LNCAP (cell line): ENCODE data around the gene CELF4.

Experiments
- TF ChIP-seq, protein P1 (sequence below): fragments of 450-650 bp; IDR thresholded peaks from 2 replicates; pipeline ENCODE4 v1.5.1; 2017; ENCODE audit warnings: mild to moderate bottlenecking

CELF4 gene

GRCh38 chr18:37395138-37395537 is 170.5 kb downstream of the CELF4 start:
- TF ChIP-seq, protein P1, sequence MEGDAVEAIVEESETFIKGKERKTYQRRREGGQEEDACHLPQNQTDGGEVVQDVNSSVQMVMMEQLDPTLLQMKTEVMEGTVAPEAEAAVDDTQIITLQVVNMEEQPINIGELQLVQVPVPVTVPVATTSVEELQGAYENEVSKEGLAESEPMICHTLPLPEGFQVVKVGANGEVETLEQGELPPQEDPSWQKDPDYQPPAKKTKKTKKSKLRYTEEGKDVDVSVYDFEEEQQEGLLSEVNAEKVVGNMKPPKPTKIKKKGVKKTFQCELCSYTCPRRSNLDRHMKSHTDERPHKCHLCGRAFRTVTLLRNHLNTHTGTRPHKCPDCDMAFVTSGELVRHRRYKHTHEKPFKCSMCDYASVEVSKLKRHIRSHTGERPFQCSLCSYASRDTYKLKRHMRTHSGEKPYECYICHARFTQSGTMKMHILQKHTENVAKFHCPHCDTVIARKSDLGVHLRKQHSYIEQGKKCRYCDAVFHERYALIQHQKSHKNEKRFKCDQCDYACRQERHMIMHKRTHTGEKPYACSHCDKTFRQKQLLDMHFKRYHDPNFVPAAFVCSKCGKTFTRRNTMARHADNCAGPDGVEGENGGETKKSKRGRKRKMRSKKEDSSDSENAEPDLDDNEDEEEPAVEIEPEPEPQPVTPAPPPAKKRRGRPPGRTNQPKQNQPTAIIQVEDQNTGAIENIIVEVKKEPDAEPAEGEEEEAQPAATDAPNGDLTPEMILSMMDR: no peak

DNA sequence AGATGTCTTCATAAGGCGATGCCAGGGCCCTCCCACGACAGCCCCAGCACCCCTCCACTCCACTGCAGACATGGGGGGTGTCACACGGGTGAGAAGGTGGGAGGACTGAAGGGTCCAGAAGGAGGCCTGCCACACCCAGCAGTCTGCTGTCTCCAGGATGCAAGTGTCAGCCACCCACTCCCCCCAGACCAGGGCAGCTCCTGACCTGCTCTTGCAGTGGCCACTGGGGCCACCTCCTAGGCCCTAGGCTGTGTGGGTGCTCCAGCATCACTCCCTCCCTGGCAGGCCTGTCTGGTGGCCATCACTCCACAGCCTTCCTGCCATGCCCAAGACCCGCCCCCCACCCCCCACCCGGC is 171.0 kb downstream of the CELF4 start:
- TF ChIP-seq, protein P1: no peak

GRCh38 chr18:37393945-37394609 is 171.5 kb downstream of the CELF4 start:
- TF ChIP-seq, protein P1: no peak

DNA sequence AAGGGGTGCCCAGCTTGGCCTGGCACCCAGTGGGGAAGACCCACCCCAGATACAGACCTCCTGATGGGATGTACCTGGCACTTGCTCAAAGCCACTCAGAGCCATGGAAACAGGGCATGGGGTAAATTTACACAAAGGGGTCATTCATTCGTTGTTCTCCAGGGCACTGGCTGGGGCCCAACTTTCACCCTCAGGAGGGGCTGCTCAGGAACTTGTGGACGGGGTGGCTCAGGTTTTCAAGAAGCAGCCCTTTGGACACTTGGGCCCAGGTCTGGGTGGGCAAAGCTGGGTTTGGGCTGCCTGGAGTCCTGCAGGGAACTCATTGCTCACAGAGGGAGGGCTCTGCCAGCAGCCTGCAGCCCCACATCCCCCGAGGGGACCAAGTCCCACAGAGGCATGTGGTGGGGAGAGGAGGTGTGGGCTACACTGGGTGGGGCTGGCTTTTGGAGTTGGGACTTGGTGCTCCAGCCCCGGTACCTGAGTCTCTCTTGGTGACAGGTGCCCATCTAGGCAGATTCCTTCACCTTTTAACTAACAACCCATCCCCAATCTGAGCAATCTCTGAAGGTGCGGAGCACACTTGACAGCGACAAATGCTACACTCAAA is 172.3 kb downstream of the CELF4 start:
- TF ChIP-seq, protein P1: no peak

DNA sequence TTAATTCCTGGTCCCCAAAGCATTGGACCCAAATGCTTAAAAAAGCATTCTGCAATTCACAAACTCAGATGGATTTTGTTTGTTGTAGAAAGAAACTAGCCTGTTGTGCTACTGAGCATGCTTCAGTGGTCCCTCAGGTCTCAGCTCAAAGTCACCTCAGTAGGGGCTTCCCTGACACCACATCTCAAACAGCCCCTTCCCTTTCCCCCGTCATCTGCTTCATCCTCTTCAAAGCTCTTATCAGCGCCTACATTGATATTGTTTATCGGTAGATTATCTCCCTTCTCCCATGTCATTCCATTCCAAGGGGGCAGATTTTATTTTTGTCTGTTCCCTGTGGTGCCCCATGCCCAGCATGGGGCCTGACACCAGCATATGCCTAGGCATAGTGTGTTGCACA is 172.9 kb downstream of the CELF4 start:
- TF ChIP-seq, protein P1: no peak

DNA sequence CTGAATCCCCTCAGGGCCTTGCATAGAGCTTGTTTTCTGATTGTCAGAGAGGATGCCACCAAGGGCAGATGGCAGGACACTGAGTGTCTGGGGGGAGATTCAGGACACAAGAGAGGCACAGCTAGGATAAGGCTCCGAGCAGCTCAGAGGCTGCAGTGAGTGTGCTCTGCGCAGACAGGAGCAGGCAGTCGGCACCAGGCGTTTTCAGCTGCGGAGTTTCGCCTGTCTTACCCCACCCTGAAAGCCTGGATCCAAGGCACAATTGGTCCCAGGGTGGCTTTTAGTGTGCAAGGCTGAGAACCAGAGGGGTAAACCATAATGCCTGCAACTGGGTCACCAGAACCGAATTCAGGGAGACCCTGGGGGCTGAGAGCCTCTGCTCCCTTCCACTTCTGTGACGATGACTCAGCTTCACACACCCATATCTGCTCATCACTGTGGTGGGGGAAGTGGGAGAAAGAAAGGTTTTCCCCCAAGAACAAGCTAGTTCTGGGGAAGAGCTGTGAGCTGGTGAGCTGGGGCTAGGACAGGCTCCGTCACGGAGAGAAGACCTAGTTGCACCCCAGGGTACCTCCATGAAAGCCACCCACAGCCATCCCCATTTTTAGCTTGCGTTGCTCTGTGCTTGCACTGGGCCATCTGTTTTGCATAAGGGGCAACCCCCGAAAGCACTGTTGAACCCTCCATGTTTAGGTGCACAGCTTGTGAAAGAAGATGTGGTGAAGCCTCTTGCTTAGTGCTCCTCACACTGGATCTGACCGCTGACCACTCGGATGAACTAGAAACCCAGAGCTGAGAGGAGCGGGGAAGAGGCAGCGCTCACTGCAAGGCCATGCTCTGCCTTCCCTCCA is 173.7 kb downstream of the CELF4 start:
- TF ChIP-seq, protein P1: no peak

DNA sequence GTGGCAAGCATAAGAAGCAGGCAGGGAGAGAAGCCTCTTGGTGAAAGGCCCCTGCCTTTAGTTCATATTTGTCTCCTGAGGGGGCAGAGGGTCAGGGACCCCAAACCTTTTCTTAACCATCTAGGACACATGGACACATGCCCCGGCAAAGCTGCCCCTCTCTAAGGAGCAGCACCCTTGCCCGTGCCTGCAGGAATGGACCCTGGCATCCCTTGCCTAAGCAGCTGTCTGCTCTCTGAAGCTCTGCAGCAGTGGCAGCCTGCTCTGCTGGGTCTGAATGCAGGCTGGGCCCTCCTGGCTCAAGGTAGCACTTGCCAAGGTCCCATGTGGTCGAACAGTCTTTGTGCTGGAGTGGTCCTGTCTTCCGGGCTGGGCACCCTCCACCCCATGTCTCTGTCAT is 174.4 kb downstream of the CELF4 start:
- TF ChIP-seq, protein P1: no peak
